Epithelial cell of esophagus (primary cell): ENCODE measurements around the gene PEX16.

Experiments
- DNase-seq: peaks from one replicate; pipeline ENCODE4 v3.0.0; 2010; ENCODE audit warnings: low read depth
- H3K4me3 ChIP-seq: 2 replicates; pipeline ENCODE4 v1.5.1; 2011; ENCODE audit warnings: mild to moderate bottlenecking, low read length, control low read depth
- TF ChIP-seq, protein P1 (sequence below): IDR thresholded peaks from 2 replicates; pipeline ENCODE4 v1.5.1; 2011; ENCODE audit warnings: low read depth, mild to moderate bottlenecking, low read length, control low read depth, inconsistent platforms; ENCODE audit not compliant: insufficient read depth; ENCODE audit errors: missing control alignments

PEX16 gene

DNA sequence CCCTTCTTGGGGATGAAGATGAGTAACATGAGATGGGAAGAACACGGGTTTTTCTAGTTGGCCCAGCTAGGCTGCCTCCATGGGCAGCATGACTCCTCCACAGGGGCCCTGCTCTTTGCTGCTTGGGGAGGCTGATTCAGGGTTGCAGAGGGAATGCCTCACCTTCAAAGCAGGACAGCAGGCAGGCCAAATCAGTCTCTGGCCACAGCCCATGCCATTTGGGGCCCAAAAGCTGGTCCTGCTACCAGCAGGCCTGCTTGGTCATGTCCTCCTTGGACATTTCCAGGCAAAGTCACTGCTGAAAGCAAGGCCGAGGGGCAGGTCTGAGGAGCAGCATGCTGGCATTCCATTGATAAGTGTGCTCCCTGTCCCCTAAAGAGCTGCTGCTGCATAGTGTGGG is 46.0 kb downstream of the PEX16 start:
- TF ChIP-seq, protein P1, sequence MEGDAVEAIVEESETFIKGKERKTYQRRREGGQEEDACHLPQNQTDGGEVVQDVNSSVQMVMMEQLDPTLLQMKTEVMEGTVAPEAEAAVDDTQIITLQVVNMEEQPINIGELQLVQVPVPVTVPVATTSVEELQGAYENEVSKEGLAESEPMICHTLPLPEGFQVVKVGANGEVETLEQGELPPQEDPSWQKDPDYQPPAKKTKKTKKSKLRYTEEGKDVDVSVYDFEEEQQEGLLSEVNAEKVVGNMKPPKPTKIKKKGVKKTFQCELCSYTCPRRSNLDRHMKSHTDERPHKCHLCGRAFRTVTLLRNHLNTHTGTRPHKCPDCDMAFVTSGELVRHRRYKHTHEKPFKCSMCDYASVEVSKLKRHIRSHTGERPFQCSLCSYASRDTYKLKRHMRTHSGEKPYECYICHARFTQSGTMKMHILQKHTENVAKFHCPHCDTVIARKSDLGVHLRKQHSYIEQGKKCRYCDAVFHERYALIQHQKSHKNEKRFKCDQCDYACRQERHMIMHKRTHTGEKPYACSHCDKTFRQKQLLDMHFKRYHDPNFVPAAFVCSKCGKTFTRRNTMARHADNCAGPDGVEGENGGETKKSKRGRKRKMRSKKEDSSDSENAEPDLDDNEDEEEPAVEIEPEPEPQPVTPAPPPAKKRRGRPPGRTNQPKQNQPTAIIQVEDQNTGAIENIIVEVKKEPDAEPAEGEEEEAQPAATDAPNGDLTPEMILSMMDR, result no peak
- peak; percentile 39 for DNase-seq
- no peak overlapping the region for H3K4me3 ChIP-seq

GRCh38 chr11:45870706-45871105 is 47.0 kb downstream of the PEX16 start:
- TF ChIP-seq, protein P1, result no peak
- no peak for DNase-seq
- H3K4me3 ChIP-seq, result no peak overlapping the region

GRCh38 chr11:45869551-45869950 is 48.1 kb downstream of the PEX16 start:
- no peak overlapping the region for H3K4me3 ChIP-seq
- DNase-seq, result no peak
- TF ChIP-seq, protein P1, result no peak

DNA sequence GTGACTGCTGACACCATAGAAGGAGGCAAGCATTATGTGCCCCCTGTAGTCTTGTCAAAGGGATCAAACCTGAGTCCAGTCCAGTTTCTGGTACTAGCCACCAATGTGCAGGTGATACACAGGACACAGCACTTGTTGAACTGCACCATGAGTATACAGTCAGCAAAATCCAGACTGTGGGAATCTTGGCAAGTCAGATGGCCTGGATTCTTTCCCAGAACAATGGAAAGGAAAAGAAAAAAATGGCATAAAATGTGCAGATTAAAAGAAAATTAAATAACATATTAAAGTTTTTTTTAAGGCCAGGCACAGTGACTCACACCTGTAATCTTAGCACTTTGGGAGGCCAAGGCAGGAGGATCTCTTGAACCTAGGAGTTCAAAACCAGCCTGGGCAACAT is 53.6 kb downstream of the PEX16 start:
- TF ChIP-seq, protein P1, result no peak
- no peak for DNase-seq
- H3K4me3 ChIP-seq, result no peak overlapping the region

DNA sequence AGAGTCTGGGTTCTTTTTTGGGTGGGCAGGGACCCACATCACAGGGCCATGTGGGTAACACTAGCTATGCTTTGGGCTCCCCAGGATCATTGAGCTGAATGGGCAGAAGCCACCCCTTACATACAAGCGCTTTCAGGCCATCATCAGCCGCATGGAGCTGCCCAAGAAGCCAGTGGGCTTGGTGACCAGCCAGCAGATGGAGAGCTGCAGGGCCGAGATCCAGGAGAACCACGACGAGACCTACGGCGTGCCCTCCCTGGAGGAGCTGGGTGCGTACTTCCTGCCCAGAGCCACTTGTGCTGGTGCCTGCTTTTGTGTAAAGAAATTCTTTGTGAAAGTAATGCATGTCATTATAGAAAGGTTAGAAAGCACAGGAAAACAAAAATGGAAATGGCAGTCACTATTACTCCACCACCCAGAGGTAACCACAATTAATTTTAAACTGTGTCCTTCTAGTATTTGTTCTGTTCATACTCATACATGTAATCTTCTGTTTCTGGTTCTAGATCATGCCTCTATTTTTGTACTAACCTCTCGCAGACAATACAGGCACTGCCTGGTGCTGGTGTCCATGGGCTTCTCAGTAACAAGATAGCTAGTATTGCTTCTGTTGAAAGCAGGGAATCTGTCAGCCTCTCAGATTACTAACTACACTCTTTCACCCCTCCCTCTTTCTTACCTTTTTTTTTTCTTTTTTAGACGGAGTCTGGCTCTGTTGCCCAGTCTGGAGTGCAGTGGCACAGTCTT is 56.7 kb downstream of the PEX16 start:
- H3K4me3 ChIP-seq, result no peak overlapping the region
- TF ChIP-seq, protein P1, result no peak
- no peak for DNase-seq

GRCh38 chr11:45860348-45860747 is 57.3 kb downstream of the PEX16 start:
- TF ChIP-seq, protein P1, result no peak
- no peak overlapping the region for H3K4me3 ChIP-seq
- no peak for DNase-seq
